PC-3 (cell line): Measurements from ENCODE around the gene SEPTIN2. TPM values are rescaled to one million over a fixed set of nuclear protein-coding genes. Genes with fewer than 3 reads are reported as not detected.

Experiments used
- ATAC-seq: fragments of 200-7000 bp; cut with Tn5 transposase; 2 replicates; pipeline ENCODE4 v1.9.1; 2020; ENCODE audit warnings: mild to moderate bottlenecking, moderate library complexity
- BruUV-seq: library from RNA; stranded (reverse); fragments of 400-500 nt; replicated peaks from 2 replicates; lab custom pipeline; 2021; lab: Mats Ljungman, UMichigan
- CTCF ChIA-PET: fragments of 300-600 bp; sonication (Branson Sonifier 250); formaldehyde crosslinking; loops from one replicate; lab custom pipeline; 2022; ENCODE audit warnings: antibody characterized with exemption; lab: Charles Lee
- POLR2A ChIA-PET: fragments of 300-600 bp; sonication (Branson Sonifier 250); formaldehyde crosslinking; loops from one replicate; lab custom pipeline; 2022; ENCODE audit warnings: antibody characterized with exemption; ENCODE audit not compliant: unreplicated experiment; lab: Charles Lee
- DNase-seq: peaks from one replicate; pipeline ENCODE4 v3.0.0-alpha.2; 2015
- H2AFZ ChIP-seq: fragments of 300-600 bp; sonication (generic); 2 replicates; pipeline ENCODE4 v1.6.0; 2016; ENCODE audit warnings: antibody characterized with exemption, low read length
- H3F3A ChIP-seq: fragments of 300-600 bp; sonication (generic); one replicate; pipeline ENCODE4 v1.6.0; 2017; ENCODE audit warnings: antibody characterized with exemption, low read length, control low read depth, mild to moderate bottlenecking; ENCODE audit not compliant: unreplicated experiment
- H3K27ac ChIP-seq: fragments of 300-600 bp; sonication (generic); 2 replicates; pipeline ENCODE4 v1.5.1; 2016; ENCODE audit warnings: mild to moderate bottlenecking, low read length
- H3K27me3 ChIP-seq: fragments of 300-600 bp; sonication (generic); 2 replicates; pipeline ENCODE4 v1.6.1; 2016; ENCODE audit warnings: low read length, mixed read lengths
- H3K36me3 ChIP-seq: fragments of 300-600 bp; sonication (generic); 2 replicates; pipeline ENCODE4 v1.6.1; 2016; ENCODE audit warnings: low read depth, mixed run types, low read length, mixed read lengths
- H3K4me1 ChIP-seq: fragments of 300-600 bp; sonication (generic); 2 replicates; pipeline ENCODE4 v1.5.1; 2016; ENCODE audit warnings: low read length; ENCODE audit not compliant: insufficient read depth
- H3K4me2 ChIP-seq: fragments of 300-600 bp; sonication (generic); 2 replicates; pipeline ENCODE4 v1.6.0; 2016; ENCODE audit warnings: low read length
- H3K4me3 ChIP-seq: fragments of 300-600 bp; sonication (generic); 2 replicates; pipeline ENCODE4 v1.5.1; 2016; ENCODE audit warnings: mild to moderate bottlenecking, low read length, mixed read lengths
- H3K79me2 ChIP-seq: fragments of 300-600 bp; sonication (generic); 2 replicates; pipeline ENCODE4 v1.6.1; 2017; ENCODE audit warnings: low read length, mixed read lengths
- H3K9ac ChIP-seq: fragments of 300-600 bp; sonication (generic); 2 replicates; pipeline ENCODE4 v1.6.0; 2016; ENCODE audit warnings: mild to moderate bottlenecking, low read length
- H3K9me2 ChIP-seq: fragments of 300-600 bp; sonication (generic); replicated peaks from 2 replicates; pipeline ENCODE4 v1.6.1; 2016; ENCODE audit warnings: mixed run types, low read length, mixed read lengths
- H3K9me3 ChIP-seq: fragments of 300-600 bp; sonication (generic); 2 replicates; pipeline ENCODE4 v1.6.1; 2016; ENCODE audit warnings: low read length, mixed read lengths
- H4K20me1 ChIP-seq: fragments of 300-600 bp; sonication (generic); 2 replicates; pipeline ENCODE4 v1.6.1; 2016; ENCODE audit warnings: low read length, mixed read lengths
- EZH2 ChIP-seq: fragments of 300-600 bp; sonication (generic); IDR thresholded peaks from one replicate; pipeline ENCODE4 v1.6.1; 2017; ENCODE audit warnings: antibody characterized with exemption, mild to moderate bottlenecking, low read length; ENCODE audit not compliant: unreplicated experiment
- EZH2phosphoT487 ChIP-seq: fragments of 300-600 bp; sonication (generic); IDR thresholded peaks from 2 replicates; pipeline ENCODE4 v1.6.1; 2018; ENCODE audit warnings: mild to moderate bottlenecking, antibody characterized with exemption, low read length, borderline replicate concordance
- intact Hi-C: fragments of 100-400 bp; cut with micrococcal nuclease; formaldehyde crosslinking; loops from 2 replicates; pipeline ENCODE4 v1.9.0; 2023
- total RNA-seq: library from RNA; depleted of rRNA; stranded (reverse); fragments of >200 nt; gene quantifications from 2 replicates; pipeline ENCODE4 v1.2.3, GENCODE V29; 2014
- TF ChIP-seq, protein P1 (sequence below): fragments of 300-600 bp; sonication (generic); conservative IDR thresholded peaks from 2 replicates; pipeline ENCODE4 v1.5.1; 2017; ENCODE audit warnings: antibody characterized with exemption, low read depth, mild to moderate bottlenecking, low read length

Gene SEPTIN2
- total RNA-seq, 1 experiment from 2014 or later, result 185 TPM

DNA sequence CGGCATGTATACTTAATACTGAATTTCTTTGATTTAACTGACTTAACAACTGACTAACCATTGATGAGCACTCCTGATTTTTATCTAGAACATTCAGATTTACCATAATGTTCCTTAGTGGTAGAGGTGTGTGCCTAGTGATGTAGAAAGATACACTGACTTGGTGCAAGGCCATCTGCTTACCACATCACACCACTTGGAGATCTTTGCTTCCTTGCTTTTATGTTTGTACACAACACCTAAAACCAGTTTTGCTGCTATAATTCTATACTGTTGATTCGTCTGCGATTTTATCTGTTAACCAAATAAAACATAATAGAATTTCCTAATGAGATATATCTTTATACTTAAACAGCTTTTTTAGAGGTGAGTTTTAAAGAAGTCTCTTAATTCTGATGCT, 36.5 kb downstream of the SEPTIN2 start:
- no peak overlapping the region for H3K4me2 ChIP-seq

DNA sequence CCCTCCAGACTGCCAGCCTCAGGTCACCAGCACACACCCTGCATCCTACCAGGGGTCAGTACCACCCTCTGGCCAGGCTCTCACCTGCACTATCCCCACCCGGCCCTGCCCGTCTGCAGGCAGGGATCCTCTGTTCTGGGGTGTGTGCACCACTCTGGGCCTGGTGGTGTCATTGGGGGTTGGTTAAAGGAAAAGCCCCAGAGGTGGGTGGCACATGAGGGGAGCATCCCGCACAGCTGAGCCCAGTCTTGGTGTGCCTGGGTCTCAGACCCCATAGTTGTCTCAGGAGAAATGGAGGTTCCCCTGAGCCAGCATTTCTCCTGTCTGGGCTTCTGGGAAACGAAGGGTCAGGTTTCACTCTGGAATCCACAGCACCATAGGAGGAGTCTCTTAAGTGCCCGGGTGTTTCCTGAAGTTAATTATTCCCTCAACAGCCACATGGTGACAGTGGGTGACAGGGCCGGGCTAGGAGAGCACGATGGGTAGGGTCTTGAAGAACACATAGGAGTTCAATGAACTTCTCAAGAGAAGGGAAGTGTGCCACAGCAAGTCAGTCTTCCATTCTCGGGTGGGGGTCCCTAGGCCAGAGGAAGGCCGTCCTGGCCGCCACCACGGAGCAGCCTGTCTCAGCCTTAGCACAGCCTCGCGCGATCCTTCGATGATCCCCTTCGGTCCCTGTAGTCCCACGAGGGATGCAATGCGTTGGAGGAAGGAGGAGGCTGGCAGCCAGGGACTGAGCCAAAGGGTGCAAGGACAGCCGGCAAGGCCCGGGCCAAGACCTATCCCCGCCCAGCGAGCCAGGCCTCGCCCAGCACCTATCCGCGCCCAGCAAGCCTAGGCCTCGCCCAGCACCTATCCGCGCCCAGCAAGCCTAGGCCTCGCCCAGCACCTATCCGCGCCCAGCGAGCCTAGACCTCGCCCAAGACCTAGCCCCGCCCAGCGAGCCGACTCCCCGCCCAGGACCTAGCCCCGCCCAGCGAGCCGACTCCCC, 39.2 kb downstream of the SEPTIN2 start:
- POLR2A ChIA-PET, result no interaction called here
- peaks cover 46% of the 10 kb centered on the region for H3K36me3 ChIP-seq
- peak overlapping the region; percentile 25; the same call in 1 of the 2 replicates for H3K4me3 ChIP-seq
- H3K9me2 ChIP-seq, result no peaks in the 10 kb centered on the region
- peaks cover 30% of the 10 kb centered on the region for H4K20me1 ChIP-seq
- TF ChIP-seq, protein P1, sequence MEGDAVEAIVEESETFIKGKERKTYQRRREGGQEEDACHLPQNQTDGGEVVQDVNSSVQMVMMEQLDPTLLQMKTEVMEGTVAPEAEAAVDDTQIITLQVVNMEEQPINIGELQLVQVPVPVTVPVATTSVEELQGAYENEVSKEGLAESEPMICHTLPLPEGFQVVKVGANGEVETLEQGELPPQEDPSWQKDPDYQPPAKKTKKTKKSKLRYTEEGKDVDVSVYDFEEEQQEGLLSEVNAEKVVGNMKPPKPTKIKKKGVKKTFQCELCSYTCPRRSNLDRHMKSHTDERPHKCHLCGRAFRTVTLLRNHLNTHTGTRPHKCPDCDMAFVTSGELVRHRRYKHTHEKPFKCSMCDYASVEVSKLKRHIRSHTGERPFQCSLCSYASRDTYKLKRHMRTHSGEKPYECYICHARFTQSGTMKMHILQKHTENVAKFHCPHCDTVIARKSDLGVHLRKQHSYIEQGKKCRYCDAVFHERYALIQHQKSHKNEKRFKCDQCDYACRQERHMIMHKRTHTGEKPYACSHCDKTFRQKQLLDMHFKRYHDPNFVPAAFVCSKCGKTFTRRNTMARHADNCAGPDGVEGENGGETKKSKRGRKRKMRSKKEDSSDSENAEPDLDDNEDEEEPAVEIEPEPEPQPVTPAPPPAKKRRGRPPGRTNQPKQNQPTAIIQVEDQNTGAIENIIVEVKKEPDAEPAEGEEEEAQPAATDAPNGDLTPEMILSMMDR, result no peak
- TF ChIP-seq EZH2phosphoT487 (no peak), EZH2 (no peak)
- H3K4me1 ChIP-seq, result peaks cover 18% of the 10 kb centered on the region
- ATAC-seq (peak; percentile 78), DNase-seq (peak; percentile 66)
- peaks cover 37% of the 10 kb centered on the region for H3K79me2 ChIP-seq
- H3K27ac ChIP-seq, result peak overlapping the region; percentile 5; the same call in 1 of the 2 replicates
- H3F3A ChIP-seq, result no peaks in the 10 kb centered on the region
- no peaks in the 10 kb centered on the region for H3K9me3 ChIP-seq
- no peaks in the 10 kb centered on the region for H3K27me3 ChIP-seq
- 0 out of 2 replicates have a peak overlapping the region, but pooled peaks have one; percentile 29 for H3K9ac ChIP-seq
- no TSS peak for BruUV-seq
- peak overlapping the region; percentile 59 for H2AFZ ChIP-seq
- intact Hi-C loops, result loop anchor here (5.0 kb wide), 1 partner anchor 152 kb away; the partner anchor contains the start of gene STK25
- CTCF ChIA-PET, result no interaction called here
- peak overlapping the region; percentile 70 for H3K4me2 ChIP-seq

More for the DNA sequence above, 36.5 kb downstream of the SEPTIN2 start:
- H3K4me1 ChIP-seq, result peaks cover 12% of the 10 kb centered on the region
- TF ChIP-seq EZH2 (no peak), EZH2phosphoT487 (no peak)
- TF ChIP-seq, protein P1, result no peak
- no peaks in the 10 kb centered on the region for H3F3A ChIP-seq
- intact Hi-C loops, result no loop called here
- ATAC-seq (no peak), DNase-seq (no peak)
- H3K9me2 ChIP-seq, result no peaks in the 10 kb centered on the region
- H3K9ac ChIP-seq, result no peak overlapping the region
- H3K36me3 ChIP-seq, result peaks cover 60% of the 10 kb centered on the region
- H2AFZ ChIP-seq, result no peak overlapping the region
- H3K9me3 ChIP-seq, result no peaks in the 10 kb centered on the region
- no peak overlapping the region for H3K4me3 ChIP-seq
- ChIA-PET CTCF (no interaction called here), POLR2A (no interaction called here)
- no peaks in the 10 kb centered on the region for H3K27me3 ChIP-seq
- no peak overlapping the region for H3K27ac ChIP-seq
- H3K79me2 ChIP-seq, result peaks cover 9% of the 10 kb centered on the region
- no TSS peak for BruUV-seq
- H4K20me1 ChIP-seq, result peaks cover 4% of the 10 kb centered on the region
